Measurements from ENCODE around the gene EFEMP2. TPM values are rescaled to one million over a fixed set of nuclear protein-coding genes. Genes with fewer than 3 reads are reported as not detected.

The EFEMP2 gene
- total and polyA plus RNA-seq, 10 of the 15 experiments (the other 5 are each of a cell fraction or from before 2014, with no cell fraction given), result 0.24 to 13.2 (median 1.3) TPM; not detected in 1

DNA sequence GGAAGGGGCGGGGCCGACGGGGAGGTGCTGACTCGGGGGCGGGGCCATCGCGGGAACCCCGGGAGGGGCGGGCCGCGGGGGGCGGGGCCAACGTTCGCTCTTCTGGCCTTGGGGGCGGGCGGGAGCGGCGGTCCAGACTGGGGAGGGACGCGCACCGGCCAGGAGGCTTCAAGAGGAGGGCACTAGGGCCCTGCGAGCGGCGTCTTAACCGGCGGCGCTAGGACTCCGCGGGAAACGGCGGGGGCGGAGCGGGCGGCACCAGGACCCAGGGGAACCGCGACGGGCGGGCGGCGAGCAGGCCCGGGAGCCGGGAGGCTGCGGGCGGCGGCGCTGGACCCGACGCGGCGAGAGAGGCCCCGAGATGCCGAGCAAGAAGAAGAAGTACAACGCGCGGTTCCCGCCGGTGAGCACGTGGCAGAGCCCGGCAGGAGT, 46.6 kb upstream of the EFEMP2 start, which contains the start of gene DRAP1 (continued):
- TF ChIP-seq, protein P1, sequence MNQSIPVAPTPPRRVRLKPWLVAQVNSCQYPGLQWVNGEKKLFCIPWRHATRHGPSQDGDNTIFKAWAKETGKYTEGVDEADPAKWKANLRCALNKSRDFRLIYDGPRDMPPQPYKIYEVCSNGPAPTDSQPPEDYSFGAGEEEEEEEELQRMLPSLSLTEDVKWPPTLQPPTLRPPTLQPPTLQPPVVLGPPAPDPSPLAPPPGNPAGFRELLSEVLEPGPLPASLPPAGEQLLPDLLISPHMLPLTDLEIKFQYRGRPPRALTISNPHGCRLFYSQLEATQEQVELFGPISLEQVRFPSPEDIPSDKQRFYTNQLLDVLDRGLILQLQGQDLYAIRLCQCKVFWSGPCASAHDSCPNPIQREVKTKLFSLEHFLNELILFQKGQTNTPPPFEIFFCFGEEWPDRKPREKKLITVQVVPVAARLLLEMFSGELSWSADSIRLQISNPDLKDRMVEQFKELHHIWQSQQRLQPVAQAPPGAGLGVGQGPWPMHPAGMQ (IDR thresholded peaks at IDR 0.05; ENCODE audit: borderline replicate concordance), result no peak
- TF ChIP-seq, protein P2, sequence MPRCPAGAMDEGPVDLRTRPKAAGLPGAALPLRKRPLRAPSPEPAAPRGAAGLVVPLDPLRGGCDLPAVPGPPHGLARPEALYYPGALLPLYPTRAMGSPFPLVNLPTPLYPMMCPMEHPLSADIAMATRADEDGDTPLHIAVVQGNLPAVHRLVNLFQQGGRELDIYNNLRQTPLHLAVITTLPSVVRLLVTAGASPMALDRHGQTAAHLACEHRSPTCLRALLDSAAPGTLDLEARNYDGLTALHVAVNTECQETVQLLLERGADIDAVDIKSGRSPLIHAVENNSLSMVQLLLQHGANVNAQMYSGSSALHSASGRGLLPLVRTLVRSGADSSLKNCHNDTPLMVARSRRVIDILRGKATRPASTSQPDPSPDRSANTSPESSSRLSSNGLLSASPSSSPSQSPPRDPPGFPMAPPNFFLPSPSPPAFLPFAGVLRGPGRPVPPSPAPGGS (IDR thresholded peaks at IDR 0.05; ENCODE audit: borderline replicate concordance, insufficient read depth, low read depth, low read length, poor library complexity, severe bottlenecking), result peak; percentile 86
- TF ChIP-seq EP300 (IDR thresholded peaks at IDR 0.05; ENCODE audit: borderline replicate concordance in 1 of 2, control insufficient read depth in 1 of 2, low read depth in 2 of 2, low read length in 2 of 2) (peak in 1 of 2 experiments; percentile 55; a peak in 1 of 4 replicates), NR2F1 (conservative IDR thresholded peaks at IDR 0.05) (peak; percentile 70), SMC3 (IDR thresholded peaks at IDR 0.05; ENCODE audit: borderline replicate concordance, low read length) (peak; percentile 23; the same call in 1 of the 2 replicates), MYB (IDR thresholded peaks at IDR 0.05; ENCODE audit: borderline replicate concordance, low read depth, low read length) (peak; percentile 71; the same call in 1 of the 2 replicates), MEF2A (IDR thresholded peaks at IDR 0.05; ENCODE audit: insufficient read depth, low read depth, low read length) (peak; percentile 85), HDGF (IDR thresholded peaks at IDR 0.05) (no peak), LARP7 (IDR thresholded peaks at IDR 0.05) (peak; percentile 100), RAD51 (IDR thresholded peaks at IDR 0.05) (no peak), POLR2A (IDR thresholded peaks at IDR 0.05; ENCODE audit: low read depth, low read length) (peak; percentile 55; the same call in 1 of the 2 replicates), RBBP5 (conservative IDR thresholded peaks at IDR 0.05) (no peak), CBFB (IDR thresholded peaks at IDR 0.05; ENCODE audit: low read depth) (peak; percentile 76), BHLHE40 (IDR thresholded peaks at IDR 0.05; ENCODE audit: borderline replicate concordance in 1 of 2, low read depth in 2 of 2, low read length in 1 of 2) (peak; percentile 74 to 87), ZNF217 (IDR thresholded peaks at IDR 0.05) (peak; percentile 25; the same call in 1 of the 2 replicates)
- TF ChIP-seq, protein P3, sequence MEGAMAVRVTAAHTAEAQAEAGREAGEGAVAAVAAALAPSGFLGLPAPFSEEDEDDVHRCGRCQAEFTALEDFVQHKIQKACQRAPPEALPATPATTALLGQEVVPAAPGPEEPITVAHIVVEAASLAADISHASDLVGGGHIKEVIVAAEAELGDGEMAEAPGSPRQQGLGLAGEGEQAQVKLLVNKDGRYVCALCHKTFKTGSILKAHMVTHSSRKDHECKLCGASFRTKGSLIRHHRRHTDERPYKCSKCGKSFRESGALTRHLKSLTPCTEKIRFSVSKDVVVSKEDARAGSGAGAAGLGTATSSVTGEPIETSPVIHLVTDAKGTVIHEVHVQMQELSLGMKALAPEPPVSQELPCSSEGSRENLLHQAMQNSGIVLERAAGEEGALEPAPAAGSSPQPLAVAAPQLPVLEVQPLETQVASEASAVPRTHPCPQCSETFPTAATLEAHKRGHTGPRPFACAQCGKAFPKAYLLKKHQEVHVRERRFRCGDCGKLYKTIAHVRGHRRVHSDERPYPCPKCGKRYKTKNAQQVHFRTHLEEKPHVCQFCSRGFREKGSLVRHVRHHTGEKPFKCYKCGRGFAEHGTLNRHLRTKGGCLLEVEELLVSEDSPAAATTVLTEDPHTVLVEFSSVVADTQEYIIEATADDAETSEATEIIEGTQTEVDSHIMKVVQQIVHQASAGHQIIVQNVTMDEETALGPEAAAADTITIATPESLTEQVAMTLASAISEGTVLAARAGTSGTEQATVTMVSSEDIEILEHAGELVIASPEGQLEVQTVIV (IDR thresholded peaks at IDR 0.05; ENCODE audit: borderline replicate concordance, partially characterized antibody), result peak; percentile 97

All from GM12878 (cell line).